ENCODE results near the gene UBL4B. TPM values are rescaled to one million over a fixed set of nuclear protein-coding genes. Genes with fewer than 3 reads are reported as not detected.

UBL4B gene
- polyA plus RNA-seq, 1 donor (not counting 4 experiments of a cell fraction or from before 2014, with no cell fraction given): not detected

- H3K27me3 ChIP-seq (ENCODE audit: control insufficient read depth, extremely low read depth, insufficient read depth, low read length): peaks cover 35% of the 10 kb centered on the region
- FAIRE-seq (no peak), DNase-seq (ENCODE audit: low read depth, low spot score) (no peak)
- no peak overlapping the region for H3K9ac ChIP-seq (ENCODE audit: control insufficient read depth, extremely low read depth, insufficient read depth, low read length)
- no peak overlapping the region for H3K4me2 ChIP-seq (ENCODE audit: control insufficient read depth, extremely low read depth, insufficient read depth, low read depth, low read length)
- H4K20me1 ChIP-seq (ENCODE audit: control insufficient read depth, extremely low read depth, insufficient read depth, low read length): no peaks in the 10 kb centered on the region
- H3K4me1 ChIP-seq (ENCODE audit: control insufficient read depth, extremely low read depth, insufficient read depth, low read length): no peaks in the 10 kb centered on the region
- no peak for TF ChIP-seq EZH2 (IDR thresholded peaks at IDR 0.05; ENCODE audit: low read length)
- TF ChIP-seq CTCF (optimal IDR thresholded peaks at IDR 0.05 in 1 of 3, IDR thresholded peaks at IDR 0.05 in 1 of 3, conservative IDR thresholded peaks at IDR 0.05 in 1 of 3; ENCODE audit: extremely low read depth in 1 of 3, insufficient read depth in 2 of 3, low read length in 3 of 3): no peak
- no peaks in the 10 kb centered on the region for H3K36me3 ChIP-seq (ENCODE audit: control insufficient read depth in 2 of 2, extremely low read depth in 1 of 2, insufficient read depth in 2 of 2, low read length in 2 of 2)
- H3K9me1 ChIP-seq (ENCODE audit: control insufficient read depth, extremely low read depth, insufficient read depth, low read length): no peaks in the 10 kb centered on the region
- H3K79me2 ChIP-seq (ENCODE audit: control insufficient read depth, insufficient read depth, low read length): no peaks in the 10 kb centered on the region
- no peaks in the 10 kb centered on the region for H3K9me3 ChIP-seq (ENCODE audit: control insufficient read depth, low read depth, low read length)
- H3K4me3 ChIP-seq (ENCODE audit: control insufficient read depth in 2 of 3, extremely low read depth in 1 of 3, insufficient read depth in 2 of 3, low read depth in 1 of 3, low read length in 3 of 3): no peak overlapping the region
- H3K27ac ChIP-seq (ENCODE audit: control insufficient read depth, insufficient read depth, low read length): no peak overlapping the region
- no peak overlapping the region for H2AFZ ChIP-seq (ENCODE audit: control insufficient read depth, low read length)
- dilution Hi-C loops (cut with MboI; ENCODE audit: extremely low pct_ligation_motif_present, low sequenced_read_pairs): no loop called here
These were observed 17.1 kb upstream of the UBL4B start for GRCh38 chr1:110094931-110095654.

- no peaks in the 10 kb centered on the region for H3K79me2 ChIP-seq (ENCODE audit: control insufficient read depth, insufficient read depth, low read length)
- no peaks in the 10 kb centered on the region for H3K36me3 ChIP-seq (ENCODE audit: control insufficient read depth in 2 of 2, extremely low read depth in 1 of 2, insufficient read depth in 2 of 2, low read length in 2 of 2)
- no peaks in the 10 kb centered on the region for H3K4me1 ChIP-seq (ENCODE audit: control insufficient read depth, extremely low read depth, insufficient read depth, low read length)
- DNase-seq (ENCODE audit: low read depth, low spot score) (no peak), FAIRE-seq (no peak)
- no peak overlapping the region for H3K9ac ChIP-seq (ENCODE audit: control insufficient read depth, extremely low read depth, insufficient read depth, low read length)
- H4K20me1 ChIP-seq (ENCODE audit: control insufficient read depth, extremely low read depth, insufficient read depth, low read length): no peaks in the 10 kb centered on the region
- peaks cover 24% of the 10 kb centered on the region for H3K27me3 ChIP-seq (ENCODE audit: control insufficient read depth, extremely low read depth, insufficient read depth, low read length)
- H3K9me3 ChIP-seq (ENCODE audit: control insufficient read depth, low read depth, low read length): no peaks in the 10 kb centered on the region
- dilution Hi-C loops (cut with MboI; ENCODE audit: extremely low pct_ligation_motif_present, low sequenced_read_pairs): no loop called here
- no peak overlapping the region for H3K27ac ChIP-seq (ENCODE audit: control insufficient read depth, insufficient read depth, low read length)
- TF ChIP-seq CTCF (optimal IDR thresholded peaks at IDR 0.05 in 1 of 3, IDR thresholded peaks at IDR 0.05 in 1 of 3, conservative IDR thresholded peaks at IDR 0.05 in 1 of 3; ENCODE audit: extremely low read depth in 1 of 3, insufficient read depth in 2 of 3, low read length in 3 of 3) (no peak), EZH2 (IDR thresholded peaks at IDR 0.05; ENCODE audit: low read length) (no peak)
- no peak overlapping the region for H3K4me2 ChIP-seq (ENCODE audit: control insufficient read depth, extremely low read depth, insufficient read depth, low read depth, low read length)
- H3K4me3 ChIP-seq (ENCODE audit: control insufficient read depth in 2 of 3, extremely low read depth in 1 of 3, insufficient read depth in 2 of 3, low read depth in 1 of 3, low read length in 3 of 3): no peak overlapping the region
- no peak overlapping the region for H2AFZ ChIP-seq (ENCODE audit: control insufficient read depth, low read length)
- H3K9me1 ChIP-seq (ENCODE audit: control insufficient read depth, extremely low read depth, insufficient read depth, low read length): no peaks in the 10 kb centered on the region
These were observed 14.6 kb upstream of the UBL4B start for GRCh38 chr1:110097507-110098221.

Data from keratinocyte (primary cell).